Activated CD4-positive, alpha-beta T cell treated with anti-CD3 and anti-CD28 coated beads, Interleukin-2, amount 10 ng/mL, durations not matched to agents 24 days and 14 days (primary cell): ENCODE measurements around the gene HEPACAM. TPM values are rescaled to one million over a fixed set of nuclear protein-coding genes. Genes with fewer than 3 reads are reported as not detected.
"Not testable (repeated sequence)": the region's sequence is repeated elsewhere in the genome, so short reads cannot be mapped to it uniquely, and the experiment has no call there.

Experiments
- DNase-seq: peaks from one replicate; pipeline ENCODE4 v3.0.0; 2022
- H3K27ac Mint-ChIP-seq: one replicate; pipeline ENCODE4 v1.8.0; 2022; ENCODE audit warnings: mild to moderate bottlenecking, mixed read lengths
- H3K27me3 Mint-ChIP-seq: one replicate; pipeline ENCODE4 v1.8.0; 2022; ENCODE audit warnings: mixed read lengths
- H3K36me3 Mint-ChIP-seq: one replicate; pipeline ENCODE4 v1.8.0; 2022; ENCODE audit warnings: low read depth, mild to moderate bottlenecking, mixed read lengths
- H3K4me1 Mint-ChIP-seq: one replicate; pipeline ENCODE4 v1.8.0; 2021; ENCODE audit warnings: mixed read lengths
- H3K4me3 Mint-ChIP-seq: one replicate; pipeline ENCODE4 v1.8.0; 2022; ENCODE audit warnings: mild to moderate bottlenecking, moderate library complexity, mixed read lengths
- H3K9me3 Mint-ChIP-seq: one replicate; pipeline ENCODE4 v1.8.0; 2021; ENCODE audit warnings: mixed read lengths
- intact Hi-C: fragments of 100-400 bp; cut with micrococcal nuclease; formaldehyde crosslinking; loops from one replicate; pipeline ENCODE4 v1.15.1; 2023
- total RNA-seq: library from RNA; stranded (reverse); gene quantifications from 2 replicates; pipeline ENCODE4 v1.2.3, GENCODE V29; 2022

HEPACAM gene
- total RNA-seq: not detected in 2 replicates

DNA sequence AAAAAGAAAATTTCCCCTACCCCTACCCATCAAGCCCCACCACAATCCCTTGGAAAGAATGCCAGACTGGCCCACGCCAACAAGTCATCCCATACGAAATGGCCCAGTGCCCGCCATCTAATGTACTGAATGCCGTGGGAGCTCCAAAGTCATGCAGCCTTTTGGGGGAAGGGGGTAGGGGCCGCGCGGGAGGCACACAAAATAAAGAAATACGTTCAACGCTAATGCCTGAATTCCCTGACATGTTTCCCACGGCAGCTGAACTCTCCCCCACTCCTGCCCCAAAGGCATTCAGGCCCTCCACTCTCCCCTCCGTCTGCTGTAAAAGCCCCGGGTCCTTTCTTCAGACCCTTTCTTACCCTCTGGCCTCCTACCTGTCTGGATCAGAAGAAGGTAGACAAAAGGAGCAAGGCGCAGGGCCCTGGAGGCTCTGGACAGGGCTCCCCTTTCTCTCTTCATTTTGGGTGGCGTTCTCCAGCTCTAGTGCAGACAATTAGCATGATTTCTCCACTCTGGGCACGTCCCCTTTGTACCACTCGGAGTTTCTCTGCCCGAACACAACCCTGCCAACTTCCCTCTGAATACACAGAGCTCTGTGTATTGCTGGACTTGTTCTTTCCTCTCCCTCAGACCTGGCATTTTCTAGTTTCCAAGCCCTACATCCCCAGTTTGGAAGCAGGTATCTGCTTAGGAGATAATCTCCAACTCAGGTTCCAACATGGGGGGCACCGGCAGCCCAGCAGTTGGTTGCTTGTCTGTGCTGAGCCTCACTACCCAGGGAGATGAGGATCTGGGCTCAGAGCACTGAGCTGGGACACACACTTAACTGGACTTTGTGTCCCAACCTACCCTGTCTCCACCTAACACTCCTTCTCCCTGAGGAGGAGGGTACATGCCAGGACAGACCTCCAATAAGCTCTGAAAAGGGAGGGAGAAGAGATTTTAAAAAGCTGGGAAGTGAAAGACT is at the start of gene HEPACAM:
HEPACAM (minus strand) TSS at position 500 of the 967 bp plus-strand sequence; CDS start at position 459, 41 bp downstream.
- intact Hi-C loops: no loop called here
- no peaks in the 10 kb centered on the region for H3K36me3 Mint-ChIP-seq
- DNase-seq: no peak
- peaks cover under 1% of the 10 kb centered on the region for H3K4me1 Mint-ChIP-seq
- peaks cover 13% of the 10 kb centered on the region for H3K27me3 Mint-ChIP-seq
- no peak within 1 kb of the TSS for H3K27ac Mint-ChIP-seq
- H3K4me3 Mint-ChIP-seq: no peak within 1 kb of the TSS
- no peaks in the 10 kb centered on the region for H3K9me3 Mint-ChIP-seq

DNA sequence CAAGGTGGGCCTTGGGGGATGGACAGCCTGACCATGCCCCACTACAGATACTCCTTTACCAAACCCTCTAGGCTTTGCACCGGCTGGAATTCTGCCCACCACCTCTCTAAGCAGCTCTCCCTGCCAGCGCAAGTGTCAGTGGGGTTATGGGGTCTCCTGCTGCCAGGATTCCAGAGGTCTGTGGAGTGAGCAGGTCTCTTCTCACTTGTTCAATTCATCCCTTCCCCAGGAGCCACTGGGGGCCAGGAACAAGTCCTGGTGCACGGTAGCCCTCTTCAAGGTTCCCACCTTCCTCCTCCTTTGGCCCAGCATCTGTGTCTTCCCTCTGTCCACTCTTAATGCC is 48.6 kb upstream of the HEPACAM start:
- H3K4me1 Mint-ChIP-seq: no peaks in the 10 kb centered on the region
- H3K36me3 Mint-ChIP-seq: peaks cover 57% of the 10 kb centered on the region
- H3K27me3 Mint-ChIP-seq: no peaks in the 10 kb centered on the region
- H3K27ac Mint-ChIP-seq: no peak overlapping the region
- peaks cover 18% of the 10 kb centered on the region for H3K9me3 Mint-ChIP-seq
- DNase-seq: no peak
- no peak overlapping the region for H3K4me3 Mint-ChIP-seq
- intact Hi-C loops: no loop called here

DNA sequence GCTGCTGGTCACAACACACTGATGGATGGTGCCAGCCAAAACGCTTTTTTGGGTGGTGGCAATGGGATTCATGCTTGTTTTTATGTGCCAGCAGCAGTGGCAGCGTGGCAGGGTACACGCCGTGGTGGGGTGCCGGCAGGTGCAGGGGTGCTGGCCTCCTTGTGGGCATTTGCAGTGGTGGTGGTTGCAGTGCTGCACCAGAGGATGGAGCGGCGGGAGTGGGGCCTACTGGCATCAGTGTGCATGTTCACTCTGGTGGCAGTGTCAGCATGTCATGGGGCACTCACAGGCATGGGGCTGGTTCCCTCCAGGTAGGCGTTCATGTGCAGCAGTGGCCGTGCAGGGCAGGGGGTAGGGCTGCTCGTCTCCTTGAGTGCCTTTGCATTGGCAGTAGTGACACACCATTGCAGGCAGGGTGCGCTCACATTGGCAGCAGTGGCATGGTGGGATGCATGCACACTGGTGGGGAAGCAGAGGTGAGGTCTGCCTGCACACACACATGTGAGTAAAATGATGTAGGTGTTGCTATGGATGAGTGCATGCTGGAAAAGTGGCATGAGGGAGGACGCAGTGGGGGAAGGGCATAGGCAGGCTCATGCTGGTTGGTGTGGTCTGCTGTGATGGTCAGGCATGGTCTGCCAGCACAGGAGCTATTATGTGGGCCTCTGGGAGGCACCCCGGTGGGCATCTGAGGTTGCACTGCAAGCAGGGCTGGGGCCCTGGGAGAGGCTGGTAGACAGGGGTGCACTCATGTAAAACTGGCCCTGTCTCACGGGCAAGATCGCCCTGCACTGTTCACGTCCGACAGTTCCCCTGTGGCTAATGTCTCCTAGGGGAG is 48.0 kb upstream of the HEPACAM start:
- Mint-ChIP-seq H3K27me3 (no peaks in the 10 kb centered on the region), H3K36me3 (peaks cover 61% of the 10 kb centered on the region), H3K4me3 (no peak overlapping the region), H3K27ac (no peak overlapping the region), H3K9me3 (peaks cover 20% of the 10 kb centered on the region), H3K4me1 (no peaks in the 10 kb centered on the region)
- no peak for DNase-seq
- intact Hi-C loops: no loop called here

DNA sequence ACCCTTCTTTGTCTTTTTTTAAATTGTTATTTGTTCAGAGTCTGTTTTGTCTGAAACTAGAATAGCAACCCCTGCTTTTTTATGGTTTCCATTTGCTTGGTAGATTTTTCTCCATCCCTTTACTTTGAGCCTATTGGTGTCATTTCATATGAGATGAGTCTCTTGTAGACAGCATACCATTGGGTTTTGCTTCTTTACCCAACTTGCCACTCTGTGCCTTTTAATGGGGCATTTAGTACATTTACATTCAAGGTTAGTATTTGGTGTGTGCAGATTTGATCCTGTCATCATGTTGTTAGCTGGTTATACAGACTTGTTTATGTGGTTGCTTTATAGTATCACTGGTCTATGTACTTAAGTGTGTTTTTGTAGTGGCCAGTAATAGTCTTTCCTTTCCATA is 46.2 kb upstream of the HEPACAM start:
- Mint-ChIP-seq H3K9me3 (peaks cover 23% of the 10 kb centered on the region), H3K4me3 (no peak overlapping the region), H3K27me3 (no peaks in the 10 kb centered on the region), H3K27ac (no peak overlapping the region), H3K4me1 (no peaks in the 10 kb centered on the region), H3K36me3 (peaks cover 58% of the 10 kb centered on the region)
- intact Hi-C loops: no loop called here
- DNase-seq: no peak

- H3K27ac Mint-ChIP-seq: no peak overlapping the region
- H3K4me1 Mint-ChIP-seq: no peaks in the 10 kb centered on the region
- H3K9me3 Mint-ChIP-seq: peaks cover 23% of the 10 kb centered on the region
- no peak for DNase-seq
- H3K4me3 Mint-ChIP-seq: no peak overlapping the region
- intact Hi-C loops: no loop called here
- no peaks in the 10 kb centered on the region for H3K27me3 Mint-ChIP-seq
- H3K36me3 Mint-ChIP-seq: peaks cover 53% of the 10 kb centered on the region
Observed at GRCh38 chr11:124978316-124978715, 42.5 kb upstream of the HEPACAM start.

DNA sequence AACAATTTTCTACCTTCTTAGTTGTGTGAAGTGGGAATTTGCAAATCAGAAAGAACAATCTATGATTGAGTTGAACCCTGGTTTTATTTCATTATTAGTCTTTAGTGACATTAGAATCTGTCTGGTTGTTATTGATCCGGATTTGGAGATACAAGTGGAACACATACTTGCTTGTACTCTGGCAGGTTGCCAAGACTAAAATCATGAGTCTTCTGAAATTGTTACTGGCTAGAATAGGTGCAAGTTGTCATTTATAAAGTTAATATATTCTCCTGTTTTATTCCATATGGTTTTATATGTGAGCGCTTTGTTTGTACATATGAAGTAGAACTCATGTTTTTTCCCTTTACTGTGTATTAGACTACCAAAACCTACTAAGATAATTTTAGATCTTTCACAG is 41.2 kb upstream of the HEPACAM start:
- Mint-ChIP-seq H3K36me3 (peaks cover 40% of the 10 kb centered on the region), H3K27me3 (no peaks in the 10 kb centered on the region), H3K4me3 (no peak overlapping the region), H3K27ac (no peak overlapping the region), H3K4me1 (no peaks in the 10 kb centered on the region), H3K9me3 (peaks cover 20% of the 10 kb centered on the region)
- intact Hi-C loops: no loop called here
- no peak for DNase-seq

GRCh38 chr11:124976531-124976930 is 40.7 kb upstream of the HEPACAM start:
- H3K27me3 Mint-ChIP-seq: no peaks in the 10 kb centered on the region
- no peaks in the 10 kb centered on the region for H3K4me1 Mint-ChIP-seq
- intact Hi-C loops: no loop called here
- peaks cover 20% of the 10 kb centered on the region for H3K9me3 Mint-ChIP-seq
- no peak for DNase-seq
- peaks cover 36% of the 10 kb centered on the region for H3K36me3 Mint-ChIP-seq
- H3K4me3 Mint-ChIP-seq: no peak overlapping the region
- no peak overlapping the region for H3K27ac Mint-ChIP-seq

DNA sequence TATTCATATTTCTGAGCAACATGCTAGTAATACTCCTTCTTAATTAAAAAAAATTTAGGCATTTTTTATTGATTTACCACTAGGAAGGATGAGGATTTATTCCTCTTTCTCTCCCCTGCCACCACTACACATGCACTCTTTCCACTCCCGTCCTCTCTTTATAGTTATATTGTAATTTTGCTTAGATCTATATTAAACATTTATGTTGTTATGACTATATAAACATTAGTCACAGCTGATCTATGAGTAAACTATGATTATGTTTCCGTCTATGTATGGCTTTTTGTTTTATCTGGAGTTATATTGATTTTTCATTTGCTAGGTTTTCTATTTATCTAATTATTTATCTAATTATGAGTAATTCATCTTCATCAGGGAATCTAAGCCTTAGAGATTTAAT is 36.0 kb upstream of the HEPACAM start:
- H3K4me3 Mint-ChIP-seq: no peak overlapping the region
- intact Hi-C loops: no loop called here
- no peaks in the 10 kb centered on the region for H3K9me3 Mint-ChIP-seq
- H3K4me1 Mint-ChIP-seq: no peaks in the 10 kb centered on the region
- no peak for DNase-seq
- no peaks in the 10 kb centered on the region for H3K27me3 Mint-ChIP-seq
- H3K36me3 Mint-ChIP-seq: no peaks in the 10 kb centered on the region
- no peak overlapping the region for H3K27ac Mint-ChIP-seq

- H3K36me3 Mint-ChIP-seq: no peaks in the 10 kb centered on the region
- no peaks in the 10 kb centered on the region for H3K9me3 Mint-ChIP-seq
- H3K27me3 Mint-ChIP-seq: no peaks in the 10 kb centered on the region
- no peaks in the 10 kb centered on the region for H3K4me1 Mint-ChIP-seq
- no peak overlapping the region for H3K4me3 Mint-ChIP-seq
- intact Hi-C loops: no loop called here
- no peak for DNase-seq
- H3K27ac Mint-ChIP-seq: no peak overlapping the region
Observed at GRCh38 chr11:124970925-124971324, 35.1 kb upstream of the HEPACAM start.

DNA sequence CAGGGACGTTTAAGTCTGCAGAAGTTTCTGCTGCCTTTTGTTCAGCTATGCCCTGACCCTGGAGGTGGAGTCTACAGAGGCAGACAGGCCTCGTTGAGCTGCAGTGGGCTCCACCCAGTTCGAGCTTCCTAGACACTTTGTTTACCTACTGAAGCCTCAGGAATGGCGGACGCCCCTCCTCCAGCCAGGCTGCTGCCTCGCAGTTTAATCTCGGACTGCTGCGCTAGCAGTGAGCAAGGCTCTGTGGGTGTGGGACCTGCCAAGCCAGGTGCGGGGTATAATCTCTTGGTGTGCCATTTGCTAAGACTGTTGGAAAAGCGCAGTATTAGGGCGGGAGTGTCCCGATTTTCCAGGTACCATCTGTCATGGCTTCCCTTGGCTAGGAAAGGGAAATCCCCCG is 32.4 kb upstream of the HEPACAM start:
- H3K9me3 Mint-ChIP-seq, H3K27ac Mint-ChIP-seq, H3K27me3 Mint-ChIP-seq, H3K4me1 Mint-ChIP-seq, intact Hi-C loops, H3K36me3 Mint-ChIP-seq, H3K4me3 Mint-ChIP-seq, DNase-seq: not testable (repeated sequence)

DNA sequence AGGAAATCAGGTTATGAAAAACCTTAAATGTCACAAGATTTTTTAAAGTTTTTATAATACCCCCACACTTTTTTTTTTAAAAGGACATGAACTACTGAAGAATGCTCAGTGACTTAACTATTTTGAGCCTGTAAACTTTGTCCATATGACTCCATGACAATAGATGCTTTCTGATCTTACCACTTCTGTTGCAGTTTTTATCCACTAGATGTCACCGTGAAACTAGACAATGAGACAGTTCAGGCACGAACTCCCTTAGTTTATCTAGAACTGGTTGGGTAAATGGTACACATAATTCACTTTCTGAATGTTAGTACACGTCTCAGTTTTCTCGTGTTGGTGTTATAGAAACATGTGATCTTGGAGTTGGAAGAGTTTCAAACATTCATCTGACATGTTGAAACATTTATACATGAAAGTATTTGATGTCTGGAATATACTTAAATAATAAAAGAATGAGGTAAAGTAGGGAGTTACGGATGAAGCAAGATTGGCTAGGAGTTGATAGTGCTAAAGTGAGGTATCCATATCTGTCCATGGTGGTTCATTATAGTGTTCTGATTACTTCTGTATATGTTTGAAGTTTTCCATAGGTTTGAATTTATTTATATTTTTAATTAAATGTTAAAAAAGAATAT is 26.2 kb upstream of the HEPACAM start:
- H3K4me1 Mint-ChIP-seq: peaks cover 2% of the 10 kb centered on the region
- peaks cover 2% of the 10 kb centered on the region for H3K36me3 Mint-ChIP-seq
- no peaks in the 10 kb centered on the region for H3K9me3 Mint-ChIP-seq
- no peak overlapping the region for H3K27ac Mint-ChIP-seq
- intact Hi-C loops: loop anchor here (1.0 to 2.0 kb wide), 3 partner anchors 162 to 389 kb away; no protein-coding TSS in a partner anchor
- peak; percentile 82 for DNase-seq
- H3K4me3 Mint-ChIP-seq: no peak overlapping the region
- no peaks in the 10 kb centered on the region for H3K27me3 Mint-ChIP-seq

DNA sequence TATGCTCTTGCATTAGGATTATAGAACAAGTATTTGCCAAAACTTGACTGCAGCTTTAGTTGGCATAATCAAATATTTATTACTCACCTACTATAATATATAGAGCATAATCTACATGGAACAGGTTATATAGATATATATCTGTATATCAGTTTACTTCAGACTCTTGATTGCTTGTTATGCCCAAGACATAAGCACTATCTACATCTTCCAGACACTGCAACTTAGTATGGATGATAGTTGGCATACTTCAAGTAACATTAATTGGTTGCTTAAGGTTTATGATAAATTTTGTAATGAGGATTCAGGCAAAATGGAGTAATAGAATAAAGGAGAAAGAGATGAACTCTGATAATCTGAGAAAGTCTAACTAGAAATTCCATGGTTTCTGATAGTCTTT is 19.2 kb upstream of the HEPACAM start:
- no peaks in the 10 kb centered on the region for H3K9me3 Mint-ChIP-seq
- no peaks in the 10 kb centered on the region for H3K36me3 Mint-ChIP-seq
- no peak overlapping the region for H3K27ac Mint-ChIP-seq
- peaks cover 6% of the 10 kb centered on the region for H3K4me1 Mint-ChIP-seq
- intact Hi-C loops: loop anchor here (2.0 to 10.0 kb wide), 5 partner anchors 34 to 930 kb away; partner anchors contain the start of genes HYLS1, SIAE, SLC37A2 and SPA17
- DNase-seq: no peak
- no peaks in the 10 kb centered on the region for H3K27me3 Mint-ChIP-seq
- H3K4me3 Mint-ChIP-seq: peak overlapping the region; percentile 28

DNA sequence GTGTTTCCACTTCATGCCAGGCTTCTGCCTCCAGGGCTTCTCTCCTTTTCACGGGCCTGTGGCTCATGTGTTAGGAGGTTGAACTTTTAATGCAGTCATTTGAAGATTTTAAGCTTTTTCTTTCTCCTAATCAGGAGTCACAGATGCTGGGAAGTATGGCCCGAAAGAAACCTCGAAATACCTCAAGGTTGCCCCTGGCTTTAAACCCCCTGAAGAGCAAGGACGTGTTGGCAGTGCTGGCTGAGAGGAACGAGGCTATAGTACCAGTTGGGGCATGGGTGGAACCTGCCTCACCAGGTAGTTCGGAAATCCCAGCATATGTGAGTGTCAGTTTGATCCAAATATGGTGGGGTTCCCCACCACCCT is 18.7 kb upstream of the HEPACAM start:
- no peaks in the 10 kb centered on the region for H3K9me3 Mint-ChIP-seq
- H3K4me1 Mint-ChIP-seq: peaks cover 6% of the 10 kb centered on the region
- H3K27me3 Mint-ChIP-seq: no peaks in the 10 kb centered on the region
- intact Hi-C loops: loop anchor here (1.0 to 10.0 kb wide), 7 partner anchors 34 to 930 kb away; partner anchors contain the start of genes HYLS1, SIAE, SPA17 and TBRG1
- no peaks in the 10 kb centered on the region for H3K36me3 Mint-ChIP-seq
- no peak overlapping the region for H3K27ac Mint-ChIP-seq
- peak; percentile 58 for DNase-seq
- no peak overlapping the region for H3K4me3 Mint-ChIP-seq
